Measurements from ENCODE around the gene ARHGEF33. TPM values are rescaled to one million over a fixed set of nuclear protein-coding genes. Genes with fewer than 3 reads are reported as not detected.

ARHGEF33 gene
- total RNA-seq, 1 donor from 2014 or later: 2.5 TPM

GRCh38 chr2:38947241-38948239 is 57.9 kb downstream of the ARHGEF33 start:
- Mint-ChIP-seq H3K9me3 (no peaks in the 10 kb centered on the region), H3K27me3 (ENCODE audit: insufficient read depth, low read depth) (peaks cover 2% of the 10 kb centered on the region), H3K27ac (peak overlapping the region; percentile 58), H3K4me3 (no peak overlapping the region), H3K4me1 (peaks cover 28% of the 10 kb centered on the region), H3K36me3 (no peaks in the 10 kb centered on the region)
- peak; percentile 89 for DNase-seq (ENCODE audit: low spot score)
- Histone ChIP-seq H3K36me3 (no peaks in the 10 kb centered on the region), H3K4me2 (no peak overlapping the region), H3K4me1 (peaks cover 14% of the 10 kb centered on the region), H3K9me3 (ENCODE audit: low read depth) (no peaks in the 10 kb centered on the region), H3K27me3 (no peaks in the 10 kb centered on the region), H3K79me2 (ENCODE audit: low read depth) (no peaks in the 10 kb centered on the region), H2AFZ (replicated peaks) (no peak overlapping the region), H3K27ac (no peak overlapping the region), H4K20me1 (ENCODE audit: low read depth) (no peaks in the 10 kb centered on the region), H3K9ac (no peak overlapping the region), H3F3A (ENCODE audit: low read depth) (no peaks in the 10 kb centered on the region), H3K4me3 (no peak overlapping the region)
- TF ChIP-seq CTCF (IDR thresholded peaks at IDR 0.05) (peak; percentile 79), EZH2 (IDR thresholded peaks at IDR 0.05) (no peak), EZH2phosphoT487 (IDR thresholded peaks at IDR 0.05) (no peak)

DNA sequence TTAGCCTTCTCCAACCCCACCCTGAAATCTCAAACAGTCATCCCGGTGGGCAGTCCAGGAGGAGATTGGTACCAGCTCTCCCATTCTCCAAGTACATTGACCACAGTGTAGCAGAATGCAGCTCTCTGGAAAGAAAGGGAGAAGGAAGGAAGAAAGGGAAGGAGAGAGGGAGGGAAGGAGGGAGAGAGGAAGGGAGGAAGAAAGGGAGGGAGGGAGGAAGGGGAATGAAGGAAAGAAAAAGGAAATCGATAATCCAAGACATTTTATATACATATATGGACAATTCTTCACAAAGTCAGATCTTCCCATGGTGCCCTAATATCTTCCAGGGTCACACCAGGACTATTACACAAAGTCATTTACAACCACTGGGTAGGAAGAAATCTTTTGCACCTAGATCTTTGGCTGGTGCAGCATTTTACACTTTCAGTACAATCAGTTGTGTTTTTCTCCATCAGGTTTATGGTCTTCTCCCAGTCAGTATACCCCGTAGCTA is 58.8 kb downstream of the ARHGEF33 start:
- Histone ChIP-seq H4K20me1 (ENCODE audit: low read depth) (no peaks in the 10 kb centered on the region), H3K9me3 (ENCODE audit: low read depth) (no peaks in the 10 kb centered on the region), H3K9ac (no peak overlapping the region), H2AFZ (replicated peaks) (no peak overlapping the region), H3K4me1 (peaks cover 11% of the 10 kb centered on the region), H3K27me3 (no peaks in the 10 kb centered on the region), H3F3A (ENCODE audit: low read depth) (no peaks in the 10 kb centered on the region), H3K27ac (no peak overlapping the region), H3K36me3 (no peaks in the 10 kb centered on the region), H3K4me3 (no peak overlapping the region), H3K4me2 (no peak overlapping the region), H3K79me2 (ENCODE audit: low read depth) (no peaks in the 10 kb centered on the region)
- Mint-ChIP-seq H3K36me3 (no peaks in the 10 kb centered on the region), H3K4me1 (peaks cover 24% of the 10 kb centered on the region), H3K9me3 (no peaks in the 10 kb centered on the region), H3K4me3 (no peak overlapping the region), H3K27me3 (ENCODE audit: insufficient read depth, low read depth) (peaks cover 2% of the 10 kb centered on the region), H3K27ac (no peak overlapping the region)
- TF ChIP-seq EZH2phosphoT487 (IDR thresholded peaks at IDR 0.05) (no peak), CTCF (IDR thresholded peaks at IDR 0.05) (no peak), EZH2 (IDR thresholded peaks at IDR 0.05) (no peak)
- no peak for DNase-seq (ENCODE audit: low spot score)

- Mint-ChIP-seq H3K27me3 (ENCODE audit: insufficient read depth, low read depth) (peaks cover 2% of the 10 kb centered on the region), H3K36me3 (no peaks in the 10 kb centered on the region), H3K9me3 (no peaks in the 10 kb centered on the region), H3K4me1 (peaks cover 18% of the 10 kb centered on the region), H3K4me3 (no peak overlapping the region), H3K27ac (no peak overlapping the region)
- H2AFZ ChIP-seq (replicated peaks): peak overlapping the region; percentile 30
- no peaks in the 10 kb centered on the region for H4K20me1 ChIP-seq (ENCODE audit: low read depth)
- no peak overlapping the region for H3K4me3 ChIP-seq
- H3K4me1 ChIP-seq: peaks cover 6% of the 10 kb centered on the region
- H3K27ac ChIP-seq: no peak overlapping the region
- H3K79me2 ChIP-seq (ENCODE audit: low read depth): no peaks in the 10 kb centered on the region
- H3K9me3 ChIP-seq (ENCODE audit: low read depth): no peaks in the 10 kb centered on the region
- no peaks in the 10 kb centered on the region for H3K27me3 ChIP-seq
- H3F3A ChIP-seq (ENCODE audit: low read depth): no peaks in the 10 kb centered on the region
- no peak overlapping the region for H3K9ac ChIP-seq
- no peaks in the 10 kb centered on the region for H3K36me3 ChIP-seq
- no peak overlapping the region for H3K4me2 ChIP-seq
- TF ChIP-seq EZH2phosphoT487 (IDR thresholded peaks at IDR 0.05) (no peak), CTCF (IDR thresholded peaks at IDR 0.05) (no peak), EZH2 (IDR thresholded peaks at IDR 0.05) (no peak)
- no peak for DNase-seq (ENCODE audit: low spot score)
Measured at GRCh38 chr2:38948995-38949394, 59.3 kb downstream of the ARHGEF33 start.

Measured in neural progenitor cell (in vitro differentiated cells).